Keratinocyte (primary cell): ENCODE results near the gene SAMD4B. TPM values are rescaled to one million over a fixed set of nuclear protein-coding genes. Genes with fewer than 3 reads are reported as not detected.

Source experiments
- DNase-seq: peaks from one replicate; pipeline ENCODE4 v3.0.0-alpha.2; 2011; ENCODE audit warnings: low read depth, missing footprints, low spot score
- FAIRE-seq: peaks from 2 replicates; lab custom pipeline; 2011; peaks lifted over from hg19 to GRCh38; lab: Jason Lieb, UNC
- H2AFZ ChIP-seq: 2 replicates; pipeline ENCODE4 v1.6.0; 2012; ENCODE audit warnings: low read length, control low read depth, inconsistent platforms; ENCODE audit not compliant: control insufficient read depth
- H3K27ac ChIP-seq: 2 replicates; pipeline ENCODE4 v1.5.1; 2011; ENCODE audit warnings: low read length; ENCODE audit not compliant: control insufficient read depth, insufficient read depth
- H3K27me3 ChIP-seq: 3 replicates; pipeline ENCODE4 v1.6.0; 2011; ENCODE audit warnings: low read length; ENCODE audit not compliant: control insufficient read depth, insufficient read depth; ENCODE audit errors: extremely low read depth
- H3K36me3 ChIP-seq, 2 experiments: 2 replicates in 1 of 2; 3 replicates in 1 of 2; pipeline ENCODE4 v1.5.1; 2011; ENCODE audit warnings: low read length in 2 of 2, mild to moderate bottlenecking in 1 of 2; ENCODE audit not compliant: control insufficient read depth in 2 of 2, insufficient read depth in 2 of 2; ENCODE audit errors: extremely low read depth in 1 of 2
- H3K4me1 ChIP-seq: 3 replicates; pipeline ENCODE4 v1.5.1; 2011; ENCODE audit warnings: low read length; ENCODE audit not compliant: control insufficient read depth, insufficient read depth; ENCODE audit errors: extremely low read depth
- H3K4me2 ChIP-seq: 3 replicates; pipeline ENCODE4 v1.6.0; 2011; ENCODE audit warnings: low read depth, low read length; ENCODE audit not compliant: control insufficient read depth, insufficient read depth; ENCODE audit errors: extremely low read depth
- H3K4me3 ChIP-seq, 3 experiments: fragments of 200-600 bp in 1 of 3; sonication (generic) in 1 of 3; 2 replicates in 2 of 3; 3 replicates in 1 of 3; pipeline ENCODE4 v1.5.1; 2011 to 2016; ENCODE audit warnings: low read length in 3 of 3, mild to moderate bottlenecking in 3 of 3, control low read depth in 2 of 3, inconsistent platforms in 1 of 3, low read depth in 1 of 3, mixed read lengths in 1 of 3, mixed run types in 1 of 3, moderate library complexity in 1 of 3; ENCODE audit not compliant: control insufficient read depth in 2 of 3, insufficient read depth in 2 of 3; ENCODE audit errors: extremely low read depth in 1 of 3
- H3K79me2 ChIP-seq: 2 replicates; pipeline ENCODE4 v1.6.0; 2012; ENCODE audit warnings: low read length; ENCODE audit not compliant: control insufficient read depth, insufficient read depth
- H3K9ac ChIP-seq: 3 replicates; pipeline ENCODE4 v1.6.0; 2011; ENCODE audit warnings: low read length; ENCODE audit not compliant: control insufficient read depth, insufficient read depth; ENCODE audit errors: extremely low read depth
- H3K9me1 ChIP-seq: 3 replicates; pipeline ENCODE4 v1.6.0; 2011; ENCODE audit warnings: low read length; ENCODE audit not compliant: control insufficient read depth, insufficient read depth; ENCODE audit errors: extremely low read depth
- H3K9me3 ChIP-seq: 2 replicates; pipeline ENCODE4 v1.5.1; 2012; ENCODE audit warnings: low read depth, low read length; ENCODE audit not compliant: control insufficient read depth
- H4K20me1 ChIP-seq: 3 replicates; pipeline ENCODE4 v1.6.0; 2011; ENCODE audit warnings: low read length; ENCODE audit not compliant: control insufficient read depth, insufficient read depth; ENCODE audit errors: extremely low read depth
- CTCF ChIP-seq, 3 experiments: IDR thresholded peaks in 1 of 3; conservative IDR thresholded peaks in 1 of 3; optimal IDR thresholded peaks in 1 of 3; 2 replicates in 2 of 3; 3 replicates in 1 of 3; pipeline versions ENCODE3 to v1.5.1; 2011; ENCODE audit warnings: low read length in 3 of 3, mild to moderate bottlenecking in 3 of 3, moderate library complexity in 2 of 3, control low read depth in 1 of 3, inconsistent platforms in 1 of 3; ENCODE audit not compliant: insufficient read depth in 2 of 3; ENCODE audit errors: extremely low read depth in 1 of 3
- EZH2 ChIP-seq: IDR thresholded peaks from one replicate; pipeline ENCODE4 v1.6.1; 2012; ENCODE audit warnings: inconsistent platforms, mild to moderate bottlenecking, low read length, moderate library complexity
- dilution Hi-C: fragments of 300-500 bp; cut with MboI; formaldehyde crosslinking; loops from one replicate; pipeline ENCODE4 v1.7.0; 2020; ENCODE audit warnings: low sequenced_read_pairs; ENCODE audit not compliant: extremely low pct_ligation_motif_present
- polyA plus RNA-seq, 5 experiments: library from polyadenylated mRNA; depleted of rRNA in 3 of 5; stranded (reverse) in 3 of 5; stranded (forward) in 1 of 5; unstranded in 1 of 5; fragments of >200 nt; gene quantifications; 1 replicate in 1 of 5; 2 replicates in 3 of 5; 3 replicates in 1 of 5; pipeline versions ENCODE4 v1.2.1 to v1.2.3, GENCODE V29; 2011 to 2012; ENCODE audit warnings: missing spikeins in 2 of 5, low read depth in 1 of 5, low replicate concordance in 1 of 5

SAMD4B gene
- polyA plus RNA-seq, 1 donor (not counting 4 experiments of a cell fraction or from before 2014, with no cell fraction given) = 20.9 TPM

GRCh38 chr19:39403331-39404312 lies 61.4 kb downstream of the SAMD4B start:
- H3K79me2 ChIP-seq = peaks cover 20% of the 10 kb centered on the region
- no peaks in the 10 kb centered on the region for H3K9me1 ChIP-seq
- no peaks in the 10 kb centered on the region for H3K9me3 ChIP-seq
- DNase-seq (no peak), FAIRE-seq (no peak)
- peaks cover 4% of the 10 kb centered on the region for H4K20me1 ChIP-seq
- H3K4me1 ChIP-seq = peaks cover 38% of the 10 kb centered on the region
- no peak overlapping the region for H2AFZ ChIP-seq
- TF ChIP-seq CTCF (optimal IDR thresholded peaks at IDR 0.05 in 1 of 3, IDR thresholded peaks at IDR 0.05 in 1 of 3, conservative IDR thresholded peaks at IDR 0.05 in 1 of 3; ENCODE audit: extremely low read depth in 1 of 3, insufficient read depth in 2 of 3, low read length in 3 of 3) = no peak
- TF ChIP-seq EZH2 = no peak
- H3K36me3 ChIP-seq = peaks cover 6 to 13% of the 10 kb centered on the region in 2 experiments
- peak overlapping the region; percentile 86 for H3K4me2 ChIP-seq
- no peaks in the 10 kb centered on the region for H3K27me3 ChIP-seq
- peak overlapping the region; percentile 92 for H3K9ac ChIP-seq
- H3K27ac ChIP-seq = peak overlapping the region; percentile 98
- peak overlapping the region; percentile 35 to 63 (median 63) for H3K4me3 ChIP-seq
- dilution Hi-C loops = no loop called here

GRCh38 chr19:39405261-39405957 lies 63.2 kb downstream of the SAMD4B start:
- TF ChIP-seq CTCF (optimal IDR thresholded peaks at IDR 0.05 in 1 of 3, IDR thresholded peaks at IDR 0.05 in 1 of 3, conservative IDR thresholded peaks at IDR 0.05 in 1 of 3; ENCODE audit: extremely low read depth in 1 of 3, insufficient read depth in 2 of 3, low read length in 3 of 3) = no peak
- TF ChIP-seq EZH2 = no peak
- dilution Hi-C loops = no loop called here
- no peak for FAIRE-seq
- Histone ChIP-seq H3K36me3 (peaks cover 6 to 14% of the 10 kb centered on the region in 2 experiments), H3K9ac (peak overlapping the region; percentile 93), H3K4me3 (no peak overlapping the region), H3K27ac (peak overlapping the region; percentile 83), H3K27me3 (no peaks in the 10 kb centered on the region), H4K20me1 (peaks cover 4% of the 10 kb centered on the region), H3K79me2 (peaks cover 23% of the 10 kb centered on the region), H3K9me3 (no peaks in the 10 kb centered on the region), H3K4me2 (no peak overlapping the region), H2AFZ (no peak overlapping the region), H3K9me1 (no peaks in the 10 kb centered on the region), H3K4me1 (peaks cover 36% of the 10 kb centered on the region)
- DNase-seq = no peak
